Hepatocyte (in vitro differentiated cells): ENCODE measurements around the gene SLC5A3. TPM values are rescaled to one million over a fixed set of nuclear protein-coding genes. Genes with fewer than 3 reads are reported as not detected.
A peak's percentile ranks its signal among the peaks of the same experiment; 100 is the strongest.

Experiments
- DNase-seq: peaks from one replicate; pipeline ENCODE4 v3.0.0-alpha.2; 2016; ENCODE audit warnings: low spot score
- H2AFZ ChIP-seq: fragments of 200-600 bp; sonication (generic); 2 replicates; pipeline ENCODE4 v1.6.0; 2016; ENCODE audit warnings: antibody characterized with exemption, mild to moderate bottlenecking
- H3K27ac ChIP-seq: fragments of 200-600 bp; sonication (generic); 2 replicates; pipeline ENCODE4 v1.5.1; 2016; ENCODE audit warnings: mild to moderate bottlenecking
- H3K27me3 ChIP-seq: fragments of 200-600 bp; sonication (generic); 2 replicates; pipeline ENCODE4 v1.6.1; 2016
- H3K36me3 ChIP-seq: fragments of 200-600 bp; sonication (generic); replicated peaks from 2 replicates; pipeline ENCODE4 v1.5.1; 2016; ENCODE audit warnings: low read depth; ENCODE audit not compliant: insufficient read depth
- H3K4me1 ChIP-seq: fragments of 200-600 bp; sonication (generic); 2 replicates; pipeline ENCODE4 v1.5.1; 2016; ENCODE audit warnings: mild to moderate bottlenecking, moderate library complexity; ENCODE audit not compliant: insufficient read depth
- H3K4me2 ChIP-seq: fragments of 200-600 bp; sonication (generic); 2 replicates; pipeline ENCODE4 v1.6.0; 2016
- H3K4me3 ChIP-seq: fragments of 200-600 bp; sonication (generic); 2 replicates; pipeline ENCODE4 v1.5.1; 2016; ENCODE audit warnings: mild to moderate bottlenecking
- H3K79me2 ChIP-seq: fragments of 200-600 bp; sonication (generic); 2 replicates; pipeline ENCODE4 v1.6.0; 2017; ENCODE audit warnings: mild to moderate bottlenecking
- H3K9me2 ChIP-seq: fragments of 200-600 bp; sonication (generic); replicated peaks from 2 replicates; pipeline ENCODE4 v1.6.0; 2017; ENCODE audit warnings: mild to moderate bottlenecking; ENCODE audit not compliant: insufficient read depth
- H3K9me3 ChIP-seq: fragments of 200-600 bp; sonication (generic); 2 replicates; pipeline ENCODE4 v1.5.1; 2016; ENCODE audit warnings: low read depth, mild to moderate bottlenecking
- H4K20me1 ChIP-seq: fragments of 200-600 bp; sonication (generic); 2 replicates; pipeline ENCODE4 v1.6.0; 2016; ENCODE audit warnings: mild to moderate bottlenecking; ENCODE audit not compliant: insufficient read depth, poor library complexity, severe bottlenecking
- CTCF ChIP-seq: fragments of 200-600 bp; sonication (generic); IDR thresholded peaks from 2 replicates; pipeline ENCODE4 v1.5.1; 2016; ENCODE audit warnings: antibody characterized with exemption, mild to moderate bottlenecking; ENCODE audit not compliant: poor library complexity
- EZH2 ChIP-seq: fragments of 200-600 bp; sonication (generic); IDR thresholded peaks from 2 replicates; pipeline ENCODE4 v1.6.1; 2016; ENCODE audit warnings: antibody characterized with exemption, mild to moderate bottlenecking, borderline replicate concordance
- EZH2phosphoT487 ChIP-seq: fragments of 200-600 bp; sonication (generic); IDR thresholded peaks from one replicate; pipeline ENCODE4 v1.6.1; 2018; ENCODE audit warnings: antibody characterized with exemption, mild to moderate bottlenecking, low read depth, moderate library complexity; ENCODE audit not compliant: unreplicated experiment, severe bottlenecking
- WGBS: methylation state at CpG from one replicate; pipeline ENCODE4 v1.1.6; 2016; ENCODE audit warnings: low lambda C conversion rate; ENCODE audit errors: missing lambda C conversion rate; 5-methylcytosine and 5-hydroxymethylcytosine counted together
- polyA plus RNA-seq: library from polyadenylated mRNA; unstranded; fragments of >200 nt; fragmentation: Nextera tagmentation; extraction: Ambion mirVana; gene quantifications from 2 replicates; pipeline ENCODE4 v1.2.1, GENCODE V29; 2016
- total RNA-seq: library from RNA; depleted of rRNA; stranded (reverse); fragments of >200 nt; gene quantifications from 2 replicates; pipeline ENCODE4 v1.2.3, GENCODE V29; 2014

The SLC5A3 gene
- total and polyA plus RNA-seq, 2 experiments from 2014 or later: 8.1 to 64.0 TPM

GRCh38 chr21:34091607-34092006 is 18.2 kb downstream of the SLC5A3 start:
- no peaks in the 10 kb centered on the region for H3K36me3 ChIP-seq
- TF ChIP-seq EZH2phosphoT487: no peak
- peak; percentile 27 for TF ChIP-seq CTCF
- no peak overlapping the region for H2AFZ ChIP-seq
- H3K4me1 ChIP-seq: peaks cover 19% of the 10 kb centered on the region
- H3K27me3 ChIP-seq: no peaks in the 10 kb centered on the region
- WGBS: 96% methylated on average over 2 of the region's 2 CpGs
- DNase-seq: no peak
- no peaks in the 10 kb centered on the region for H3K9me3 ChIP-seq
- H3K27ac ChIP-seq: no peak overlapping the region
- no peak overlapping the region for H3K4me2 ChIP-seq
- H3K79me2 ChIP-seq: peaks cover 95% of the 10 kb centered on the region
- H3K9me2 ChIP-seq: no peaks in the 10 kb centered on the region
- no peak overlapping the region for H3K4me3 ChIP-seq
- H4K20me1 ChIP-seq: peaks cover 72% of the 10 kb centered on the region

DNA sequence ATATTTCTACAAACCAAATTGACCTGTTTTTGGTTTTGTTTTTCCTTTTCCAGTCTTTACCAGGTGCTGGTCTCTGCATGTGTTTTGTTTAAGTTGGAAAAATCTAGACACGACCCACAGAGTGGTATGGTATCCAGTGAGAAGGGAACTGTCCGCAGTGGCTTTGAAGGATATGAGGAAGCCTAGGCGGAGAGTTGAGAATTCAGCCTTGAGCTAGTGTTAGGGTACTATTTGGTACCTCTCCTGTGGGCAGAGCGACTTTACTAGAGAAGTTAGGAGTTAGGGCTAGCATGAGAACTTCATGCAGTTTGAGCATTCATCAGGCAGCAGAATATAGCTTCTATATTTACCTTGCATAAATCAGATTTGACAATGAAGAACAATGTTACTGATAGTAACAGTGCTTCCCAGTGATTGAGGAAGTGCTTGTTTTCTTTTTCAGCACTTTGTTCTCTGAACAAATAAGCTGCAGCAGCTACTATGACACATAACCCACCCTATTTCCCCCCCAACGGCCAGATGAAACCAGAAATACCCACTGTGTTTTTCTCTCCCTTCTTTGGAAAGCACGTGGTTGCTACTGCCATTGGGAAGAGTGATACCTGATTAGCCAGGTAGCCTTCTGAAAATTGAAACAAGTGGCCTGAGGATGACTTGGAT is 19.0 kb downstream of the SLC5A3 start:
- WGBS: 71% methylated on average over 6 of the region's 6 CpGs
- peak overlapping the region; percentile 8 for H3K27ac ChIP-seq
- no peaks in the 10 kb centered on the region for H3K9me3 ChIP-seq
- H3K4me3 ChIP-seq: no peak overlapping the region
- TF ChIP-seq EZH2: no peak
- no peak for TF ChIP-seq CTCF
- TF ChIP-seq EZH2phosphoT487: no peak
- H2AFZ ChIP-seq: no peak overlapping the region
- H4K20me1 ChIP-seq: peaks cover 66% of the 10 kb centered on the region
- H3K27me3 ChIP-seq: no peaks in the 10 kb centered on the region
- DNase-seq: no peak
- H3K36me3 ChIP-seq: no peaks in the 10 kb centered on the region
- H3K4me2 ChIP-seq: no peak overlapping the region
- peaks cover 95% of the 10 kb centered on the region for H3K79me2 ChIP-seq
- no peaks in the 10 kb centered on the region for H3K9me2 ChIP-seq
- H3K4me1 ChIP-seq: peaks cover 19% of the 10 kb centered on the region

DNA sequence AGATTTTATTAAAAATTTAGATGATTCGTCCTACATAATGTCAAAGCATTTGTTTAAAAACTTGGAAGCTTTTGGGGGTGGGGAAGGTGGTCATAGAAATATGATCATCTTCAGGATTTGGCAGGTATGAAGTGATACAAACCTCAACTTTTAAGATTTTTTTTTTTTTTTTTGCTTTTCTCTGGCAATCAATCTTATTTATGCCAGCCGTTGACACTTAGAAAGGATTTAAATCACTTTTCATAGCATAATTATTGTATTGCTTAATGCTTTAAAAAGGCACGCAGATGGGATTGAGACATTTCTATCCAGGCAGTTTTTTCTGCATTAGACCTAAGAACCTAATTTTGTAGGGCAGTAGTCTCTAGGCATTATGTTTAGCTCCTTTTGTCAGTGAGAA is 19.7 kb downstream of the SLC5A3 start:
- no peaks in the 10 kb centered on the region for H3K9me2 ChIP-seq
- H3K4me2 ChIP-seq: no peak overlapping the region
- DNase-seq: no peak
- no peak for TF ChIP-seq EZH2
- no peak for TF ChIP-seq EZH2phosphoT487
- no peaks in the 10 kb centered on the region for H3K27me3 ChIP-seq
- peaks cover 59% of the 10 kb centered on the region for H4K20me1 ChIP-seq
- no peaks in the 10 kb centered on the region for H3K36me3 ChIP-seq
- H3K9me3 ChIP-seq: no peaks in the 10 kb centered on the region
- H3K4me1 ChIP-seq: peaks cover 19% of the 10 kb centered on the region
- peak overlapping the region; percentile 8 for H3K27ac ChIP-seq
- 92% methylated on average over 3 of the region's 3 CpGs for WGBS
- H3K79me2 ChIP-seq: peaks cover 96% of the 10 kb centered on the region
- no peak overlapping the region for H3K4me3 ChIP-seq
- H2AFZ ChIP-seq: no peak overlapping the region

GRCh38 chr21:34094949-34095348 is 21.6 kb downstream of the SLC5A3 start:
- Histone ChIP-seq H3K27me3 (no peaks in the 10 kb centered on the region), H4K20me1 (peaks cover 51% of the 10 kb centered on the region), H3K4me3 (no peak overlapping the region), H3K4me1 (peaks cover 8% of the 10 kb centered on the region), H3K79me2 (peaks cover 97% of the 10 kb centered on the region), H3K36me3 (no peaks in the 10 kb centered on the region), H3K4me2 (no peak overlapping the region), H2AFZ (no peak overlapping the region), H3K9me2 (no peaks in the 10 kb centered on the region), H3K9me3 (no peaks in the 10 kb centered on the region), H3K27ac (no peak overlapping the region)
- TF ChIP-seq CTCF (no peak), EZH2phosphoT487 (no peak), EZH2 (no peak)
- DNase-seq: no peak
- WGBS: 97% methylated on average over 7 of the region's 7 CpGs
